Nephron progenitor cell (in vitro differentiated cells): ENCODE measurements around the gene HEXD.

ENCODE experiments used
- DNase-seq: peaks from one replicate; pipeline ENCODE4 v3.0.0; 2021
- H3K27ac Mint-ChIP-seq: 2 replicates; pipeline ENCODE4 v1.8.0; 2021; ENCODE audit warnings: mild to moderate bottlenecking, moderate library complexity, mixed read lengths
- H3K27me3 Mint-ChIP-seq: 2 replicates; pipeline ENCODE4 v1.8.0; 2021; ENCODE audit warnings: mild to moderate bottlenecking, low read depth, mixed read lengths; ENCODE audit not compliant: poor library complexity
- H3K36me3 Mint-ChIP-seq: 2 replicates; pipeline ENCODE4 v1.8.0; 2021; ENCODE audit warnings: low read depth, mixed read lengths
- H3K4me1 Mint-ChIP-seq: 2 replicates; pipeline ENCODE4 v1.8.0; 2021; ENCODE audit warnings: mixed read lengths
- H3K4me3 Mint-ChIP-seq: 2 replicates; pipeline ENCODE4 v1.8.0; 2021; ENCODE audit warnings: mild to moderate bottlenecking, moderate library complexity, mixed read lengths
- H3K9me3 Mint-ChIP-seq: 2 replicates; pipeline ENCODE4 v1.8.0; 2021; ENCODE audit warnings: mild to moderate bottlenecking, moderate library complexity, mixed read lengths
- CTCF ChIP-seq: fragments of 200-600 bp; sonication (generic); IDR thresholded peaks from 2 replicates; pipeline ENCODE4 v1.5.0; 2021; ENCODE audit warnings: antibody characterized with exemption

The HEXD gene

GRCh38 chr17:82382933-82383255, 35.3 kb upstream of the HEXD start:
- no peak overlapping the region for H3K27ac Mint-ChIP-seq
- peaks cover 39% of the 10 kb centered on the region for H3K4me1 Mint-ChIP-seq
- no peak for DNase-seq
- no peak for TF ChIP-seq CTCF
- H3K4me3 Mint-ChIP-seq: no peak overlapping the region
- H3K36me3 Mint-ChIP-seq: no peaks in the 10 kb centered on the region
- H3K27me3 Mint-ChIP-seq: peaks cover 24% of the 10 kb centered on the region
- no peaks in the 10 kb centered on the region for H3K9me3 Mint-ChIP-seq

- H3K27me3 Mint-ChIP-seq: peaks cover 24% of the 10 kb centered on the region
- TF ChIP-seq CTCF: no peak
- no peak for DNase-seq
- H3K4me1 Mint-ChIP-seq: peaks cover 40% of the 10 kb centered on the region
- no peaks in the 10 kb centered on the region for H3K9me3 Mint-ChIP-seq
- no peaks in the 10 kb centered on the region for H3K36me3 Mint-ChIP-seq
- H3K27ac Mint-ChIP-seq: no peak overlapping the region
- H3K4me3 Mint-ChIP-seq: no peak overlapping the region
These were observed 34.7 kb upstream of the HEXD start for GRCh38 chr17:82383411-82383810.

GRCh38 chr17:82384051-82384729, 34.0 kb upstream of the HEXD start:
- Mint-ChIP-seq H3K27ac (no peak overlapping the region), H3K36me3 (no peaks in the 10 kb centered on the region), H3K27me3 (peaks cover 22% of the 10 kb centered on the region), H3K9me3 (no peaks in the 10 kb centered on the region), H3K4me3 (no peak overlapping the region), H3K4me1 (peaks cover 38% of the 10 kb centered on the region)
- no peak for TF ChIP-seq CTCF
- no peak for DNase-seq

GRCh38 chr17:82384730-82385481, 33.2 kb upstream of the HEXD start:
- peaks cover 17% of the 10 kb centered on the region for H3K27me3 Mint-ChIP-seq
- no peak for TF ChIP-seq CTCF
- H3K4me3 Mint-ChIP-seq: no peak overlapping the region
- H3K27ac Mint-ChIP-seq: no peak overlapping the region
- DNase-seq: no peak
- H3K9me3 Mint-ChIP-seq: no peaks in the 10 kb centered on the region
- no peaks in the 10 kb centered on the region for H3K36me3 Mint-ChIP-seq
- H3K4me1 Mint-ChIP-seq: peaks cover 40% of the 10 kb centered on the region

GRCh38 chr17:82385559-82386254, 32.4 kb upstream of the HEXD start:
- Mint-ChIP-seq H3K36me3 (no peaks in the 10 kb centered on the region), H3K4me3 (no peak overlapping the region), H3K27me3 (peaks cover 13% of the 10 kb centered on the region), H3K9me3 (no peaks in the 10 kb centered on the region), H3K4me1 (peaks cover 42% of the 10 kb centered on the region), H3K27ac (no peak overlapping the region)
- DNase-seq: peak; percentile 48
- TF ChIP-seq CTCF: no peak
